DOHH2 (cell line): ENCODE results near the gene MB.

Source experiments
- CTCF ChIP-seq: fragments of 200-600 bp; sonication (generic); IDR thresholded peaks from one replicate; pipeline ENCODE4 v1.5.1; 2014; ENCODE audit warnings: antibody characterized with exemption, mild to moderate bottlenecking, low read depth, low read length; ENCODE audit not compliant: poor library complexity, severe bottlenecking
- EZH2phosphoT487 ChIP-seq: fragments of 200-600 bp; sonication (generic); IDR thresholded peaks from 2 replicates; pipeline ENCODE4 v1.6.1; 2017; ENCODE audit warnings: borderline replicate concordance, mild to moderate bottlenecking, antibody characterized with exemption, low read length, moderate library complexity, mixed read lengths

- TF ChIP-seq CTCF (no peak), EZH2phosphoT487 (no peak)
Observed at GRCh38 chr22:35630891-35631290, 13.8 kb upstream of the MB start.
